Sigmoid colon (tissue), 4 donors: ENCODE results near the gene FECH.

Source experiments
- POLR2A ChIP-seq, 2 donors: fragments of 450-650 bp; IDR thresholded peaks; one replicate each; pipeline ENCODE4 v1.6.1; 2016; ENCODE audit warnings: antibody characterized with exemption in 2 of 2, mild to moderate bottlenecking in 2 of 2, moderate library complexity in 2 of 2
- POLR2AphosphoS5 ChIP-seq, 4 donors: sonication (generic); formaldehyde crosslinking; IDR thresholded peaks; one replicate each; pipeline ENCODE4 v1.6.1; 2017; ENCODE audit warnings: antibody characterized with exemption in 4 of 4
- TF ChIP-seq, protein P1 (sequence below), 4 experiments: fragments of 450-650 bp in 3 of 4; fragments of 200-600 bp in 1 of 4; IDR thresholded peaks; one replicate each; pipeline ENCODE4 v1.5.1; 2016 to 2019; ENCODE audit warnings: antibody characterized with exemption in 4 of 4, mild to moderate bottlenecking in 3 of 4, moderate library complexity in 2 of 4

DNA sequence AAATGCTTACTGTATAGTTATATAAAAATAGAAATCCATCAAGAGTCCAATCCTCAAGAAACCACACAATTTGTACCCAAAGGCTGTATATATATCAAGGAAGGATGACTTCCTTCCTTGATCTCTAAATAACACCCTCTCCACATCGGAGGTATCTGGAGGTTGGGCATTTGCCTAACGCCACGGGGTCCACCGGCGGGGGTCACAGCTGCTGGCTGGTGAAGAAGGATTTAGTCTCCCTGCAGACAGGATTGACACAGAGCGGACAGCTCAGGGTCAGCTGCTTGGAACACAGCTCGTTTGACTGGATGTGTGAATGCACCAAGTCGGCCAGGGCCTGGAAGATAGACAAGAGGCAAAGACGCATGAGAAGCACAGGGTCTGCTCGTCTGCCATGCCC lies 36.0 kb downstream of the FECH start:
- TF ChIP-seq, protein P1, sequence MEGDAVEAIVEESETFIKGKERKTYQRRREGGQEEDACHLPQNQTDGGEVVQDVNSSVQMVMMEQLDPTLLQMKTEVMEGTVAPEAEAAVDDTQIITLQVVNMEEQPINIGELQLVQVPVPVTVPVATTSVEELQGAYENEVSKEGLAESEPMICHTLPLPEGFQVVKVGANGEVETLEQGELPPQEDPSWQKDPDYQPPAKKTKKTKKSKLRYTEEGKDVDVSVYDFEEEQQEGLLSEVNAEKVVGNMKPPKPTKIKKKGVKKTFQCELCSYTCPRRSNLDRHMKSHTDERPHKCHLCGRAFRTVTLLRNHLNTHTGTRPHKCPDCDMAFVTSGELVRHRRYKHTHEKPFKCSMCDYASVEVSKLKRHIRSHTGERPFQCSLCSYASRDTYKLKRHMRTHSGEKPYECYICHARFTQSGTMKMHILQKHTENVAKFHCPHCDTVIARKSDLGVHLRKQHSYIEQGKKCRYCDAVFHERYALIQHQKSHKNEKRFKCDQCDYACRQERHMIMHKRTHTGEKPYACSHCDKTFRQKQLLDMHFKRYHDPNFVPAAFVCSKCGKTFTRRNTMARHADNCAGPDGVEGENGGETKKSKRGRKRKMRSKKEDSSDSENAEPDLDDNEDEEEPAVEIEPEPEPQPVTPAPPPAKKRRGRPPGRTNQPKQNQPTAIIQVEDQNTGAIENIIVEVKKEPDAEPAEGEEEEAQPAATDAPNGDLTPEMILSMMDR (IDR thresholded peaks at IDR 0.05) = no peak
- no peak for TF ChIP-seq POLR2A (IDR thresholded peaks at IDR 0.05)
- TF ChIP-seq POLR2AphosphoS5 (IDR thresholded peaks at IDR 0.05) = no peak
